Measurements from ENCODE around the gene SLC25A25. TPM values are rescaled to one million over a fixed set of nuclear protein-coding genes. Genes with fewer than 3 reads are reported as not detected.

The SLC25A25 gene
- total and polyA plus RNA-seq, 10 of the 15 experiments (the other 5 are each of a cell fraction or from before 2014, with no cell fraction given): 0.04 to 17.1 (median 12.4) TPM; not detected in 1

DNA sequence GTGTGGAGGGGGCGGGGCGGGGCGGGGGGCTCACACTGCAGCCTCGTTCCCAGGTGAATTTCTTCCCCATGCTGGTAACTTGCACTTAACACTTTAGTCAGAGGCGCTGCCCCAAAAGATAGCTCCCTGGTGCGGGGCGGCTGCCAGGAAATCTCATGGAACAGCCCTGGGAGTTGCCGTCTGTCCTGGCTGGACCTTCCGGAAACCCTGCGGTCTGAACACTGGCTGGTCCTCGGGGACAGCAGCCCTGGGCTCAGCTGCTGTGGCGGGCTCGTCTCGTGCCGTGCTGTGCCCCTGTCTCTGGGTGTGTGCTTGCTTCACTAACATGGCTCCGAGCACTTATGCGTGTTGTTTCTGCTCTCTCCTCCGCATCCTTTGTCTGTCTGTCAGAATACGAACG is 33.7 kb downstream of the SLC25A25 start (continued):
- TF ChIP-seq REST (IDR thresholded peaks at IDR 0.05; ENCODE audit: low read depth, low read length) (no peak), YY1 (IDR thresholded peaks at IDR 0.05; ENCODE audit: low read depth, low read length) (no peak), PKNOX1 (IDR thresholded peaks at IDR 0.05) (no peak)

DNA sequence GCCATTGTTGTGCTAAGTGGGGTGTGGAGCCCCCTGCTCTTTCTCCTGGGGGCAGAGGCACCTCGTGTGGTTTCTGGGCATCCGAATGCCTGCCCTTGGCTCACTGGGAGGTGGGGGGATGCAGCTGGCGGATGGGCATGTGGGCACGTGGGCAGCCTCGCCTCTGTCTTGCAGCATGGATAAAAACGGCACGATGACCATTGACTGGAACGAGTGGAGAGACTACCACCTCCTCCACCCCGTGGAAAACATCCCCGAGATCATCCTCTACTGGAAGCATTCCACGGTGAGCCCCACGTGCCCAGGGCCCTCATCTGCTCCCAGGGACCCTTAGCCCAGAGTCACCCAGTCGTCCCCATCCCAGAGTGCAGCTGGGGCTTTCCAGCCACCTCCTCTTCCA is 34.2 kb downstream of the SLC25A25 start:
- H3K27ac ChIP-seq (ENCODE audit: control insufficient read depth, insufficient read depth): no peak overlapping the region
- peaks cover 21 to 44% of the 10 kb centered on the region in 2 experiments; a peak in 3 of 4 replicates for H3K36me3 ChIP-seq (ENCODE audit: control insufficient read depth in 2 of 2, insufficient read depth in 2 of 2, low read length in 1 of 2)
- WGBS (ENCODE audit: insufficient coverage, insufficient replicate concordance, low lambda C conversion rate, missing lambda C conversion rate): 92% methylated on average over 13 of the region's 13 CpGs
- ChIA-PET SMC1A (ENCODE audit: uncharacterized antibody, unreplicated experiment) (no interaction called here), CTCF (no interaction called here), RAD21 (ENCODE audit: unreplicated experiment) (no interaction called here), POLR2A (no interaction called here)
- peaks cover 9% of the 10 kb centered on the region for H3K79me2 ChIP-seq (ENCODE audit: control insufficient read depth, insufficient read depth, low read length)
- H4K20me1 ChIP-seq (ENCODE audit: control insufficient read depth, insufficient read depth): no peaks in the 10 kb centered on the region
- intact Hi-C loops (cut with micrococcal nuclease; ENCODE audit: unreplicated experiment) (no loop called here), in situ Hi-C loops (cut with MboI) (no loop called here)
- BruUV-seq (replicated peaks): no TSS peak
- ATAC-seq (no peak), DNase-seq (ENCODE audit: low read depth, low spot score) (no peak), FAIRE-seq (no peak)
- H3K4me2 ChIP-seq (ENCODE audit: control insufficient read depth, insufficient read depth): no peak overlapping the region
- H3K4me3 ChIP-seq: no peak overlapping the region
- H3K9me3 ChIP-seq (replicated peaks; ENCODE audit: control insufficient read depth, insufficient read depth, low read length): no peaks in the 10 kb centered on the region
- H3K9ac ChIP-seq (ENCODE audit: control insufficient read depth, insufficient read depth, low read length): no peak overlapping the region
- H3K27me3 ChIP-seq (replicated peaks in 1 of 2; ENCODE audit: control insufficient read depth in 2 of 2, insufficient read depth in 2 of 2, low read length in 1 of 2): no peaks in the 10 kb centered on the region
- no peaks in the 10 kb centered on the region for H3K4me1 ChIP-seq (ENCODE audit: control insufficient read depth, insufficient read depth, low read length)
- H2AFZ ChIP-seq (ENCODE audit: control insufficient read depth, low read depth, low read length): no peak overlapping the region
- TF ChIP-seq, protein P1, sequence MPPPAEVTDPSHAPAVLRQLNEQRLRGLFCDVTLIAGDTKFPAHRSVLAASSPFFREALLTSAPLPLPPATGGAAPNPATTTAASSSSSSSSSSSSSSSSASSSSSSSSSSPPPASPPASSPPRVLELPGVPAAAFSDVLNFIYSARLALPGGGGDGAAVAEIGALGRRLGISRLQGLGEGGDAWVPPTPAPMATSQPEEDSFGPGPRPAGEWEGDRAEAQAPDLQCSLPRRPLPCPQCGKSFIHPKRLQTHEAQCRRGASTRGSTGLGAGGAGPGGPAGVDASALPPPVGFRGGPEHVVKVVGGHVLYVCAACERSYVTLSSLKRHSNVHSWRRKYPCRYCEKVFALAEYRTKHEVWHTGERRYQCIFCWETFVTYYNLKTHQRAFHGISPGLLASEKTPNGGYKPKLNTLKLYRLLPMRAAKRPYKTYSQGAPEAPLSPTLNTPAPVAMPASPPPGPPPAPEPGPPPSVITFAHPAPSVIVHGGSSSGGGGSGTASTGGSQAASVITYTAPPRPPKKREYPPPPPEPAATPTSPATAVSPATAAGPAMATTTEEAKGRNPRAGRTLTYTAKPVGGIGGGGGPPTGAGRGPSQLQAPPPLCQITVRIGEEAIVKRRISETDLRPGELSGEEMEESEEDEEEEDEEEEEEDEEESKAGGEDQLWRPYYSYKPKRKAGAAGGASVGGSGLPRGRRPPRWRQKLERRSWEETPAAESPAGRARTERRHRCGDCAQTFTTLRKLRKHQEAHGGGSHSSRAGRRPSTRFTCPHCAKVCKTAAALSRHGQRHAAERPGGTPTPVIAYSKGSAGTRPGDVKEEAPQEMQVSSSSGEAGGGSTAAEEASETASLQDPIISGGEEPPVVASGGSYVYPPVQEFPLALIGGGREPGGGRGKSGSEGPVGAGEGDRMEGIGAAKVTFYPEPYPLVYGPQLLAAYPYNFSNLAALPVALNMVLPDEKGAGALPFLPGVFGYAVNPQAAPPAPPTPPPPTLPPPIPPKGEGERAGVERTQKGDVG (CRISPR knock-in tag; IDR thresholded peaks at IDR 0.05): no peak
- no peak for TF ChIP-seq RELA (IDR thresholded peaks at IDR 0.05; ENCODE audit: borderline replicate concordance, partially characterized antibody)
- no peak for TF ChIP-seq PML (IDR thresholded peaks at IDR 0.05; ENCODE audit: low read length)
- TF ChIP-seq SMARCA5 (IDR thresholded peaks at IDR 0.05): no peak
- no peak for TF ChIP-seq SRF (IDR thresholded peaks at IDR 0.05; ENCODE audit: low read depth in 2 of 2, low read length in 2 of 2)
- no peak for TF ChIP-seq GABPA (IDR thresholded peaks at IDR 0.05; ENCODE audit: low read depth)
- no peak for TF ChIP-seq MAX (IDR thresholded peaks at IDR 0.05; ENCODE audit: low read depth, low read length)
- no peak for TF ChIP-seq USF1 (IDR thresholded peaks at IDR 0.05; ENCODE audit: borderline replicate concordance, extremely low read length, insufficient read depth, low read depth, low read length)
- TF ChIP-seq, protein P2, sequence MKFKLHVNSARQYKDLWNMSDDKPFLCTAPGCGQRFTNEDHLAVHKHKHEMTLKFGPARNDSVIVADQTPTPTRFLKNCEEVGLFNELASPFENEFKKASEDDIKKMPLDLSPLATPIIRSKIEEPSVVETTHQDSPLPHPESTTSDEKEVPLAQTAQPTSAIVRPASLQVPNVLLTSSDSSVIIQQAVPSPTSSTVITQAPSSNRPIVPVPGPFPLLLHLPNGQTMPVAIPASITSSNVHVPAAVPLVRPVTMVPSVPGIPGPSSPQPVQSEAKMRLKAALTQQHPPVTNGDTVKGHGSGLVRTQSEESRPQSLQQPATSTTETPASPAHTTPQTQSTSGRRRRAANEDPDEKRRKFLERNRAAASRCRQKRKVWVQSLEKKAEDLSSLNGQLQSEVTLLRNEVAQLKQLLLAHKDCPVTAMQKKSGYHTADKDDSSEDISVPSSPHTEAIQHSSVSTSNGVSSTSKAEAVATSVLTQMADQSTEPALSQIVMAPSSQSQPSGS (IDR thresholded peaks at IDR 0.05; ENCODE audit: low read length): no peak

Data from GM12878 (cell line).